Natural killer cell (primary cell): Measurements from ENCODE around the gene MGME1. TPM values are rescaled to one million over a fixed set of nuclear protein-coding genes. Genes with fewer than 3 reads are reported as not detected.

Experiments used
- ATAC-seq, 3 donors: fragments of 150-1000 bp in 2 of 3; fragments of 200-7000 bp in 1 of 3; cut with Tn5 transposase; 1 replicate in 1 of 3; 2 replicates in 2 of 3; pipeline ENCODE4 v1.10.0; 2021; ENCODE audit warnings: mild to moderate bottlenecking in 2 of 3, moderate library complexity in 2 of 3
- DNase-seq, 2 donors: peaks; one replicate each; pipeline versions ENCODE4 v3.0.0 to v3.0.0-alpha.2; 2013 to 2021; ENCODE audit warnings: mixed read lengths in 1 of 2
- H3K27ac ChIP-seq: one replicate; pipeline ENCODE4 v1.5.1; 2013; ENCODE audit warnings: mild to moderate bottlenecking, low read length
- H3K27me3 ChIP-seq: one replicate; pipeline ENCODE4 v1.6.1; 2013; ENCODE audit warnings: low read length; ENCODE audit not compliant: control insufficient read depth, insufficient read depth
- H3K36me3 ChIP-seq: one replicate; pipeline ENCODE4 v1.6.1; 2013; ENCODE audit warnings: low read length; ENCODE audit not compliant: control insufficient read depth, insufficient read depth
- H3K4me1 ChIP-seq: one replicate; pipeline ENCODE4 v1.6.1; 2013; ENCODE audit warnings: low read length; ENCODE audit not compliant: control insufficient read depth, insufficient read depth
- H3K4me3 ChIP-seq: one replicate; pipeline ENCODE4 v1.5.1; 2013; ENCODE audit warnings: low read length
- H3K9me3 ChIP-seq: one replicate; pipeline ENCODE4 v1.6.1; 2013; ENCODE audit warnings: low read length; ENCODE audit not compliant: control insufficient read depth, insufficient read depth
- H3K27ac Mint-ChIP-seq, 2 donors: one replicate each; pipeline ENCODE4 v1.8.0; 2022; ENCODE audit warnings: mild to moderate bottlenecking in 2 of 2, mixed read lengths in 2 of 2, moderate library complexity in 1 of 2
- H3K27me3 Mint-ChIP-seq, 2 donors: one replicate each; pipeline ENCODE4 v1.8.0; 2022; ENCODE audit warnings: low read depth in 2 of 2, mixed read lengths in 2 of 2
- H3K36me3 Mint-ChIP-seq: one replicate; pipeline ENCODE4 v1.8.0; 2022; ENCODE audit warnings: mixed read lengths
- H3K4me1 Mint-ChIP-seq, 2 donors: one replicate each; pipeline ENCODE4 v1.8.0; 2022; ENCODE audit warnings: mixed read lengths in 2 of 2
- H3K4me3 Mint-ChIP-seq: one replicate; pipeline ENCODE4 v1.8.0; 2022; ENCODE audit warnings: mild to moderate bottlenecking, moderate library complexity, mixed read lengths
- H3K9me3 Mint-ChIP-seq, 2 donors: one replicate each; pipeline ENCODE4 v1.8.0; 2022; ENCODE audit warnings: mixed read lengths in 2 of 2
- CTCF ChIP-seq: fragments of 200-600 bp; IDR thresholded peaks from one replicate; pipeline ENCODE4 v1.8.0; 2022; ENCODE audit warnings: antibody characterized with exemption
- WGBS: methylation state at CpG from one replicate; pipeline ENCODE4 v1.1.7; 2013; ENCODE audit warnings: missing lambda C conversion rate; ENCODE audit not compliant: insufficient coverage; 5-methylcytosine and 5-hydroxymethylcytosine counted together
- intact Hi-C: fragments of 100-400 bp; cut with micrococcal nuclease; formaldehyde crosslinking; loops from one replicate; pipeline ENCODE4 v1.14.2; 2022
- total RNA-seq, 4 donors: library from RNA; stranded (reverse); fragments of 120-200 nt in 1 of 4; gene quantifications; one replicate each; pipeline versions ENCODE4 v1.2.3 to v1.2.4, GENCODE V29; 2013 to 2022

Gene MGME1
- total RNA-seq, 3 donors from 2014 or later (not counting 1 experiment from before 2014, with no cell fraction given) = 10.3 to 25.1 (median 13.0) TPM

- 71% methylated on average over 1 of the region's 2 CpGs for WGBS
- no peak overlapping the region for H3K27ac ChIP-seq
These were observed 3.3 kb downstream of the MGME1 start for GRCh38 chr20:17972121-17972520.

GRCh38 chr20:17976305-17976704 lies 7.5 kb downstream of the MGME1 start:
- no peak overlapping the region for H3K27ac Mint-ChIP-seq
- intact Hi-C loops = no loop called here
- DNase-seq (no peak), ATAC-seq (no peak)
- Histone ChIP-seq H3K36me3 (peaks cover 9% of the 10 kb centered on the region), H3K4me1 (peaks cover 14% of the 10 kb centered on the region), H3K27ac (no peak overlapping the region), H3K4me3 (no peak overlapping the region), H3K27me3 (no peaks in the 10 kb centered on the region), H3K9me3 (no peaks in the 10 kb centered on the region)
- no peaks in the 10 kb centered on the region for H3K27me3 Mint-ChIP-seq
- H3K4me1 Mint-ChIP-seq = peaks cover 22 to 32% of the 10 kb centered on the region in 2 donors
- no peak overlapping the region for H3K4me3 Mint-ChIP-seq
- no peaks in the 10 kb centered on the region for H3K9me3 Mint-ChIP-seq
- H3K36me3 Mint-ChIP-seq = no peaks in the 10 kb centered on the region
- WGBS = 94% methylated on average over 6 of the region's 6 CpGs
- TF ChIP-seq CTCF = no peak

More at GRCh38 chr20:17972121-17972520, 3.3 kb downstream of the MGME1 start:
- no peaks in the 10 kb centered on the region for H3K9me3 Mint-ChIP-seq
- DNase-seq (peak in 1 of 2 donors; percentile 9), ATAC-seq (no peak)
- H3K4me3 Mint-ChIP-seq = peak overlapping the region; percentile 98
- intact Hi-C loops = no loop called here
- Histone ChIP-seq H3K27me3 (no peaks in the 10 kb centered on the region), H3K4me1 (peaks cover 19% of the 10 kb centered on the region), H3K36me3 (peaks cover 9% of the 10 kb centered on the region), H3K4me3 (peak overlapping the region; percentile 4), H3K9me3 (no peaks in the 10 kb centered on the region)
- TF ChIP-seq CTCF = no peak
- H3K27me3 Mint-ChIP-seq = no peaks in the 10 kb centered on the region
- peak overlapping the region; percentile 95 to 98 for H3K27ac Mint-ChIP-seq
- H3K36me3 Mint-ChIP-seq = no peaks in the 10 kb centered on the region
- peaks cover 47 to 56% of the 10 kb centered on the region in 2 donors for H3K4me1 Mint-ChIP-seq

GRCh38 chr20:17985388-17986018 lies 16.7 kb downstream of the MGME1 start:
- no peak for ATAC-seq
- DNase-seq = no peak
- no peak overlapping the region for H3K27ac Mint-ChIP-seq
- H3K4me3 Mint-ChIP-seq = no peak overlapping the region
- 98% methylated on average over 5 of the region's 7 CpGs for WGBS
- Histone ChIP-seq H3K27me3 (no peaks in the 10 kb centered on the region), H3K9me3 (no peaks in the 10 kb centered on the region), H3K4me1 (no peaks in the 10 kb centered on the region), H3K4me3 (no peak overlapping the region), H3K36me3 (peaks cover 21% of the 10 kb centered on the region), H3K27ac (no peak overlapping the region)
- peaks cover 0 to 5% of the 10 kb centered on the region in 2 donors for H3K4me1 Mint-ChIP-seq
- no peaks in the 10 kb centered on the region for H3K27me3 Mint-ChIP-seq
- intact Hi-C loops = no loop called here
- H3K9me3 Mint-ChIP-seq = no peaks in the 10 kb centered on the region
- TF ChIP-seq CTCF = no peak
- H3K36me3 Mint-ChIP-seq = no peaks in the 10 kb centered on the region

GRCh38 chr20:17987988-17988387 lies 19.2 kb downstream of the MGME1 start:
- Mint-ChIP-seq H3K9me3 (no peaks in the 10 kb centered on the region), H3K27ac (peak overlapping the region in 1 of 2 donors; percentile 27), H3K4me3 (no peak overlapping the region), H3K27me3 (no peaks in the 10 kb centered on the region), H3K4me1 (no peaks in the 10 kb centered on the region), H3K36me3 (no peaks in the 10 kb centered on the region)
- peak in 1 of 2 donors; percentile 53 for DNase-seq
- no peak for TF ChIP-seq CTCF
- Histone ChIP-seq H3K27me3 (no peaks in the 10 kb centered on the region), H3K4me3 (no peak overlapping the region), H3K9me3 (no peaks in the 10 kb centered on the region), H3K36me3 (peaks cover 20% of the 10 kb centered on the region), H3K4me1 (no peaks in the 10 kb centered on the region), H3K27ac (no peak overlapping the region)
- WGBS = 72% methylated on average over 3 of the region's 3 CpGs
- intact Hi-C loops = no loop called here
- ATAC-seq = no peak
